GOT3 (cell line): ENCODE measurements around the gene FAM89B.
A peak's percentile ranks its signal among the peaks of the same experiment; 100 is the strongest.
"Not testable (repeated sequence)": the region's sequence is repeated elsewhere in the genome, so short reads cannot be mapped to it uniquely, and the experiment has no call there.

ENCODE experiments used
- DNase-seq: peaks from one replicate; lab custom pipeline; 2025; ENCODE audit warnings: mixed read lengths; lab: John Stamatoyannopoulos, UW

The FAM89B gene

GRCh38 chr11:65556470-65557279 is 15.7 kb upstream of the FAM89B start:
- no peak for DNase-seq

- DNase-seq, result no peak
Observed at GRCh38 chr11:65557280-65558001, 14.9 kb upstream of the FAM89B start.

GRCh38 chr11:65558002-65558929 is 14.1 kb upstream of the FAM89B start, which contains the start of gene LTBP3:
TSS of gene LTBP3 (minus strand) at chr11:65558359. CDS start at chr11:65557959, 400 bp downstream.
- no peak for DNase-seq

- no peak for DNase-seq
Observed at GRCh38 chr11:65558930-65559509, 13.3 kb upstream of the FAM89B start.

- no peak for DNase-seq
Observed at GRCh38 chr11:65559535-65559934, 12.8 kb upstream of the FAM89B start.

GRCh38 chr11:65559951-65560537 is 12.3 kb upstream of the FAM89B start:
- DNase-seq, result no peak

- no peak for DNase-seq
Observed at GRCh38 chr11:65560555-65561418, 11.6 kb upstream of the FAM89B start.

GRCh38 chr11:65562020-65562419 is 10.3 kb upstream of the FAM89B start:
- no peak for DNase-seq

GRCh38 chr11:65562788-65563187 is 9.6 kb upstream of the FAM89B start:
- DNase-seq, result no peak

- no peak for DNase-seq
Observed at GRCh38 chr11:65563601-65564000, 8.7 kb upstream of the FAM89B start.

GRCh38 chr11:65564879-65565559 is 7.3 kb upstream of the FAM89B start:
- not testable (repeated sequence) for DNase-seq

GRCh38 chr11:65565624-65566453 is 6.5 kb upstream of the FAM89B start:
- no peak for DNase-seq

GRCh38 chr11:65569164-65569972 is 3.0 kb upstream of the FAM89B start:
- DNase-seq, result no peak

GRCh38 chr11:65569973-65570918 is 2.1 kb upstream of the FAM89B start, which contains the start of gene ZNRD2:
TSS of gene ZNRD2 (plus strand) at chr11:65570477. CDS start at chr11:65570492, 15 bp downstream.
- DNase-seq, result peak; percentile 90

GRCh38 chr11:65571420-65571819 is 918 bp upstream of the FAM89B start:
- no peak for DNase-seq

GRCh38 chr11:65571940-65572339 is 398 bp upstream of the FAM89B start:
- DNase-seq, result no peak
